ENCODE results near the gene GEN1.

The GEN1 gene

GRCh38 chr2:17752892-17753802, 791 bp upstream of the GEN1 start:
- DNase-seq: peak; percentile 57

- no peak for DNase-seq
These were observed 961 bp downstream of the GEN1 start for GRCh38 chr2:17754773-17755425.

- DNase-seq: no peak
These were observed 2.7 kb downstream of the GEN1 start for GRCh38 chr2:17756668-17757067.

GRCh38 chr2:17757321-17757720, 3.4 kb downstream of the GEN1 start:
- no peak for DNase-seq

GRCh38 chr2:17758118-17758517, 4.2 kb downstream of the GEN1 start:
- DNase-seq: no peak

GRCh38 chr2:17759805-17760204, 5.9 kb downstream of the GEN1 start:
- no peak for DNase-seq

GRCh38 chr2:17762451-17762850, 8.5 kb downstream of the GEN1 start:
- DNase-seq: no peak

GRCh38 chr2:17763641-17764333, 9.8 kb downstream of the GEN1 start:
- no peak for DNase-seq

- DNase-seq: no peak
These were observed 11.5 kb downstream of the GEN1 start for GRCh38 chr2:17765398-17765797.

- DNase-seq: no peak
These were observed 15.0 kb downstream of the GEN1 start for GRCh38 chr2:17768894-17769293.

- DNase-seq: no peak
These were observed 18.0 kb downstream of the GEN1 start for GRCh38 chr2:17771956-17772355.

GRCh38 chr2:17772532-17772931, 18.6 kb downstream of the GEN1 start:
- no peak for DNase-seq

- no peak for DNase-seq
These were observed 26.6 kb downstream of the GEN1 start for GRCh38 chr2:17780546-17780945.

GRCh38 chr2:17781482-17781881, 27.5 kb downstream of the GEN1 start:
- no peak for DNase-seq

- no peak for DNase-seq
These were observed 32.8 kb downstream of the GEN1 start for GRCh38 chr2:17786727-17787126.

GRCh38 chr2:17788773-17789172, 34.8 kb downstream of the GEN1 start:
- DNase-seq: no peak

- DNase-seq: no peak
These were observed 36.6 kb downstream of the GEN1 start for GRCh38 chr2:17790536-17790935.

GRCh38 chr2:17791121-17791816, 37.3 kb downstream of the GEN1 start:
- no peak for DNase-seq

GRCh38 chr2:17791817-17792130, 37.8 kb downstream of the GEN1 start:
- no peak for DNase-seq

- no peak for DNase-seq
These were observed 38.6 kb downstream of the GEN1 start for GRCh38 chr2:17792515-17792914.

GRCh38 chr2:17793296-17793695, 39.4 kb downstream of the GEN1 start:
- DNase-seq: no peak

- DNase-seq: no peak
These were observed 39.9 kb downstream of the GEN1 start for GRCh38 chr2:17793803-17794354.

GRCh38 chr2:17795309-17795708, 41.4 kb downstream of the GEN1 start:
- DNase-seq: no peak
